T-helper 1 cell (primary cell): ENCODE measurements around the gene TTL.
"Not testable (repeated sequence)": the region's sequence is repeated elsewhere in the genome, so short reads cannot be mapped to it uniquely, and the experiment has no call there.

Experiments
- DNase-seq, 5 donors: peaks; one replicate each; pipeline ENCODE4 v3.0.0-alpha.2; 2012 to 2020
- total RNA-seq, 4 donors: gene quantifications; one replicate each; lab custom pipeline; 2026; lab: John Stamatoyannopoulos, UW

The TTL gene
- total RNA-seq, result 21.3 to 32.5 (median 28.5) reads per million in 4 donors

- peak; percentile 61 to 80 (median 63) for DNase-seq
Measured at GRCh38 chr2:112481528-112482233, at the start of gene TTL. Gene TTL, plus strand, starts transcription at chr2:112482156. Its CDS starts 189 bp downstream, at chr2:112482345.

GRCh38 chr2:112432390-112432734, 49.6 kb upstream of the TTL start:
- DNase-seq, result not testable (repeated sequence)

DNA sequence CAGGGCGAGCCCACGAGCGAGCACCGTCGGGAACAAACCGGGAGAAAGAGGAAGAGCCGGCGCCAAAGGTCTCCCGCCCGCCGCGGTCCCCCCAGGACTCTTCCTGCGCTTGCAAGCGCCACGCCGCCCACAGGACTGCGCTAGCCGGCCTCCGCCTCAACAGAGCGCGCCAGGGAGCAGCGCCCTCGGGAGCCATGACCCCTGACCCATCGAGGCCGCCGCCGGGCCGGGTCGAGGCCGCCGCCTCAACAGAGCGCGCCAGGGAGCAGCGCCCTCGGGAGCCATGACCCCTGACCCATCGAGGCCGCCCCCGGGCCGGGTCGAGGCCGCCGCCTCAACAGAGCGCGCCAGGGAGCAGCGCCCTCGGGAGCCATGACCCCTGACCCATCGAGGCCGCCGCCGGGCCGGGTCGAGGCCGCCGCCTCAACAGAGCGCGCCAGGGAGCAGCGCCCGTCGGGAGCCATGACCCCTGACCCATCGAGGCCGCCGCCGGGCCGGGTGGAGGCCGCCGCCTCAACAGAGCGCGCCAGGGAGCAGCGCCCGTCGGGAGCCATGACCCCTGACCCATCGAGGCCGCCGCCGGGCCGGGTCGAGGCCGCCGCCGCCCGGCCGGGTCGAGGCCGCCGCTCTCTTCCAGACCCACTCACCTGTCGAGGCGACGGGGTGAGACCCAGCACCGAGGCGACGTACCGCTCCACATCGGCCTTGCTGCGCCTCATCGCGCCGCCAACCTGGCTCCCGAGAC, 49.0 kb upstream of the TTL start:
- not testable (repeated sequence) for DNase-seq

GRCh38 chr2:112433480-112433879, 48.5 kb upstream of the TTL start, which contains the start of gene RGPD8:
Gene RGPD8, minus strand, starts transcription at chr2:112433645. Its CDS starts 192 bp downstream, at chr2:112433453.
- peak; percentile 79 to 93 (median 81) for DNase-seq

DNA sequence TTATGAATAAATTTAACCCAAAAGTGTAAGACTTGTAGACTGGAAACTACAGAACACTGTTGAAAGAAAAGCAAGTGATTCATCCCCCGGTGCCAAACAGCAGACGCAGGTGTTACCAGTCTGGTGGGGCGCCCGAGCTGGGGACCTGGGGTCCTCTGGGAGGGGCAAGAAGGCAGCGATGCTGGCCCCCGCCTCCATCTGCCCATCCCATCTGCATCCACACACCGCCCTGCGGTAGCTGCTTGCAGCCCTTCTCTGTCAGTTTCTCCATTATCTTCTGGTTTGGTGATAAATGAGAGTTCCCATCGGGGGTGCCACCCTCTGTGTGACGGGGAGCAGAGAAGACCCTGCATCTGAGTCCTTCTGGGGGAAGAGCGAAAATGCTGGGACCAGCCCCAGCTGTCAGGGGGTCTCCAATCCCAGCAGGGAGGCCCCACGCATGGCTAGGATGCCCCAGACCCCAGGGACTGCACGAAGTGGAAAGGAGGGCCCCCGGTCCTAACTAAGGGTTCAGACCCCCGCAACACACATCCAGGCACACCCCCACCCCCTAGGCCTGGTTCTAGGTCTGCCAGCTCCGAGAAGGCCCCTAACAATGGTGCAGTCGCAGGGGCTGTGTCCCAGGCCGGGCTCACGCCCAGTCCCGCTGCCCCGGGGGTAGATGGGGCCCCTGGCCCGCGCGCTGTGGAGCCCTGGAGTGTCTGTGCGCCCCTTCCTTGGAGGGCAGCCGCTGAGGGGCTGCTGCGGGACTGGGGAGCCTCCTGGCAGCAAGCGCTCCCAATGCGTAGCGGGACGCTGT, 47.8 kb upstream of the TTL start:
- DNase-seq, result no peak

DNA sequence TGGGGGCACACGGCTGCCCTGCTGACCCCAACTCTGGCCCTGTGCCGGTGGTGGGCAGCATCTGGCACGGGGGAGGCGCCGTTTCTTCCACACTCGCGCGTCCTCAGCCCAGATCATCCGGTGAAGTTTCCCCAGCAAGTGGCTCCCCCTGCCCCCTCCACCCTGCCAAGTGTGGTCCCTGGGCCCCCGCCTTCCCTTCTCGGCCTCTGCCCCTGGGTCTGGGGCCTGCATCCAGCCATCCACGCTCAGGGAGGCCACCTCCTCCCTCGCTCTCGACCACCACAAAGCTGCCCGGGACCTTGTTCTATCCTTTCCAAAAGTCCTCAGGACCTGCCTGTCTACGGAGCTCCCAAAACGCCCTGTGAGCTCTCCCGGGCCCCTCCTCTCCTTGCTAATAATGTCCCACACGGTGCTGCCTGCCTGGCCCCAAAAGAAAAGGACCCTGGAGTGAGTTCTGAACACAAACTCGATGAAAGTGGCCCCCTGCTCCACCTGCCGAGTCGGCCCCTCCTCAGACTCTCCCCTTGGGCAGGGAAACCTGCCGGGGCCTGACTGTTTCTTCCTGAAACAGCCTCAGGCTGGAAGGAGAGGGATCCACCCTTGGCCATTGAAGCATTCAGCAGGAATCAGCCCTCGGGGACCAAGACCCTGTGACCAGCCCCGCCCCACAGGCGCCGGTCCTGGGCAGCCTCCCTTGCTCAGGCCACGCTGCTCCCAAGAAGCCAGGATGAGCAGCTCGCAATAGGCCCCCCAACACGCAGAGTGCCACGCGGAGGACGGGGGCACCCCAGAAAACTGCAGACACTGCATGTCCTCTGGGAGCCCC, 46.9 kb upstream of the TTL start:
- DNase-seq, result not testable (repeated sequence)

DNA sequence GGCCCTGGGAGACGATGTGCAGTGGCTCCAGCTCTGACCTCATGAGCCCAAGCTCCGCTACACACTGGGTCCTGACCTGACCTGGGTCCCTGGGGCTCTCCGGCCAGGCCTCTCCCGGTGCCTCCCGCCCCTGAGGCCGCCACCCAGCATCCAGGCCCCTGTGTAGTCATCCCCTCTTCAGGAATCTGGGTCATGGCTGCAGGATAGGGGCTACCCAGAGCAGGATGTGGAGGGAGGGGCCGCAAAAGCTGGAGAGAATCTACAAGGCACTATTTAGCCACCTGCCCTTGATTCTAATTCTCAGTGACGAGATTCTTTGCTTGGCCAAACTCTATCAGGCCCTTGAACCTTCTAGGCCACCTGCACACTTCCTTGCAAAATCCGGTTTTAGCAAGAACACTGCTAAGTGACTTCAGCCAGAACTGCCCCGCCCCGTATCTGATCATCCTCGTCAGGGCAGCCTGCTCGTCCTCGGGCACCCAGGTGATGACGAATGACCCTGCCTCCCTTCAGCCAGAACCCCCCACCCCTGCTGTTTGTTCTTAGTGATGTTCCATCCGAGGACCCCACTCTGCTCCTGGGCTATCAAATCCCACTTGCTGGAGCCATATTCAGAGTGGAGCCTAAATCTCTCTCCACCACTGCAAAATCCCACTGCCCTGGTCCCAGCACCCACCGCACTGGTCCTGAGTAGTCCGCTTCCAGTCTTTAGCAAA, 46.1 kb upstream of the TTL start:
- DNase-seq, result not testable (repeated sequence)

DNA sequence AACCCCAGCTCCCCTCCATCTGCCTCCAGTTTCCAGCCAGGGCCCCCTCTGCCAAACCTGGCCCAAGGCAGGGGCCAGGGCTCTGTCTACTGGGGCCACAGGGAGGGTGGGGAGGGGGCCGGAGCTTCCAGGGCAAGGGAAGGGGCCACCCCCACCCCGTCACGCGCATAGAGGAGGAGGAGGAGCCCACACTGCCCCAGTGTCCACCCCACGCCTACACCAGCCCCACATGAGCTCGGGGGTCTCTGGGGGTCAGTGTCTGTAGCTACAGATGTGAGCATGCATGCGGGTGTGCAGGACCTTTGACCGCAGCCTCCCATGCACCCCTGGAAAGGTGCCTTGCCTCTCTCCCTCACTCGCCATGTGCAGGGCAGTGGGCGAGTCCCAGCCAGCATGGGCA, 45.0 kb upstream of the TTL start:
- DNase-seq, result not testable (repeated sequence)

- DNase-seq, result not testable (repeated sequence)
Measured at GRCh38 chr2:112437405-112437831, 44.5 kb upstream of the TTL start.

- DNase-seq, result not testable (repeated sequence)
Measured at GRCh38 chr2:112438603-112439261, 43.2 kb upstream of the TTL start.

DNA sequence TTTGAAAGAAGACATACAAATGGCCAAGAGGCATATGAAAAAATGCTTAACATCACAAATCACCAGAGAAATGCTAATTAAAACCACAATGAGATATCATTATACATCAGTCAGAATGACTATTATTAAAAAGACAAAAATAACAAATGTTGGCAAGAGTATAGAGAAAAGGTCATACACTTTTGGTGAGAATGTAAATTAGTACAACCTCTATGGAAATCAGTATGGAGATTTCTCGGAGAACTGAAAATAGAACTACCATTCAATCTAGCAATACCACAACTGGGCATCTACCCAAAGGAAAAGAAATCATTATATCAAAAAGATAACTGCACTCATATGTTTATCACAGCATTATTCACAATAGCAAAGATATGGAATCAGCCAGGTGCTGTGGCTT, 37.7 kb upstream of the TTL start:
- DNase-seq, result not testable (repeated sequence)

DNA sequence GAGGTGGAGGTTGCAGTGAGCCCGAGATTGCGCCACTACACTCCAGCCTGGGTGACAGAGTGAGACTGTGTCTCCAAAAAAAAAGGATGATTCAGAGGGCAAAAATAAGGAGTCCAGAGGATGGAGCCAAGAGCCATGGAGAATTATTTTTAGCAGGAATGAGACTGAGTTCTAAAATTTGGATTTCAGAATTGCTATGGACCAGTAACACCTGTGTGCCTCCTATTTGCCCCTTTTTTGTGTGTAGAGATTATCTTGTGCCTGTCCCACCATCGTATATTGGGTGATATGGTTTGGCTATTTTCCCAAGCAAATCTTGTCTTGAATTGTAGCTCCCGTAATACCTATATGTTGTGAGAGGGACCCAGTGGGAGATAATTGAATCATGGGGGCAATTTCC, 32.1 kb upstream of the TTL start:
- DNase-seq, result no peak

- no peak for DNase-seq
Measured at GRCh38 chr2:112451317-112451716, 30.6 kb upstream of the TTL start.

DNA sequence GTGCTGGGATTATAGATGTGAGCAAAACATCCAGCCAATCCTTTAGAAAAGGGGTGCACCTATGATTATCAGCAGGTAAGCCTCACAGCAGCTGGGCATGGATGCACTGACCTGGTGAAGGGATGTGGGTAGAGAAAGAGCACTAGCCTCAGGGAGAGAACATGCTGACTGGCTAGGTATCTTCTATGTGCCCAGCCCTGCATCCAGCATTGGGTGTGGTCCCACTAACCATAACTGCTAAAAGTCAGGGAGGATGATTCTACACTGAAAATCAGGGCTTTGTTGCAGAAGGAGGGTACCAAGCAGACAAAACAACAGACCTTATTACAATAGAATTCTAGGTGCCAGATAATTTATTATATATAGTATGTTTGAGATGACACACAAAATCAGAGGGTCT, 27.4 kb upstream of the TTL start:
- no peak for DNase-seq

DNA sequence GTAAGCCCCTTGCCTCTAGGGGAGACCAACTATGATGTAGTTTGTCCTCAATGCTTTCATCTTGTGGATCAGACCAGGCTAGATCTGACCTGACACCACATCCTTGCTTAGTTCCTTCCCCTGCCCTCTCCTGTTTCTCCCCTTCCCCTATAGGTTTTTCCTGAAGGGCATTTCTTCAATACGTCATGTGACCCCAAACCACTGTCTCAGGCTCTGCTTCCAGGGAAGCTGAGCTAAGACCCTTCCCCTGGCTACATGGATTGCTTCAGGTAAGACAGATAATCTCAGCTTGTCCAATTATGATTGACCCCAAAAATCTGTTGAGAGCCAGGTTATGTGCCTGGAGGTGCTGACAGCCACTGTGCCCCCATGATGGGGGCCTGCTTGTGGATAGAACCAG, 22.6 kb upstream of the TTL start:
- DNase-seq, result no peak

- DNase-seq, result no peak
Measured at GRCh38 chr2:112462178-112462577, 19.8 kb upstream of the TTL start.

- DNase-seq, result no peak
Measured at GRCh38 chr2:112463256-112463655, 18.7 kb upstream of the TTL start.

GRCh38 chr2:112465382-112465781, 16.6 kb upstream of the TTL start:
- DNase-seq, result no peak

GRCh38 chr2:112472547-112473263, 9.3 kb upstream of the TTL start:
- DNase-seq, result no peak

DNA sequence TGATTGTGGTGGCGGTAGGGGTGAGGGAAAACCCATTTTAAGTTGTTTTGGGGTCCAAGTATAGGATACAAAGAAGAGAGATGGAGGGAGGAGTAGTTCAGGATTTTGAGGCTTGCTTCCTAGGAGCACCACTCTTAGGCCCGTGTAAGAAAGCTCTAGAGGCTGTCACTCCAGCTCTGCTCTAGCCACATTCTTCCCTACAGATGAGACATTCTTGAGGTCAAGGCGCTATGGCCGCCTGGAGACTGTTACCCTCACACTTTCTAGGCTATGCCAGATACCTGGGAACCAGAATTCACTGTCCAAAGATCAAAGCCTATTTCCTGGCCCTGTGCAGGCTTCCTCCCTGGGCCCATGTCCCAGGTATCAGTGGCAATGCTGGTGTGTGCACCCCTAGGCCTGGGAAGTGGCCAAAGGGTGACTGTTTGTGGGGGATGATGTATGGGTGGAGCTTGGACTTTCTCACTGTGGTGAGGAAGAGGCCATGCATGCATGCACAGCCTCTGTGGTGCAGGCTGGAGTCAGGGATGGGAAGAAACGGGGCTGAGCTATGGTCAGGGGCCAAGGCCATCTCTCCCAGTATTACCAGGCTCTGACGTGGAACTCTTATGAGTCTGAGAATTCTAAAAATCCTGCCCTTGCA, 7.0 kb upstream of the TTL start:
- no peak for DNase-seq
